Measurements from ENCODE around the gene MGAT5B. TPM values are rescaled to one million over a fixed set of nuclear protein-coding genes. Genes with fewer than 3 reads are reported as not detected.

Gene MGAT5B
- total and polyA plus RNA-seq, 9 of the 15 experiments (the other 6 are each of a cell fraction or from before 2014, with no cell fraction given): 0.09 to 0.43 (median 0.18) TPM; not detected in 4

- Histone ChIP-seq H2AFZ (ENCODE audit: low read depth, low read length) (no peak overlapping the region), H3K79me2 (ENCODE audit: control insufficient read depth, insufficient read depth, low read length) (no peaks in the 10 kb centered on the region), H3K4me2 (ENCODE audit: insufficient read depth, low read length) (no peak overlapping the region), H3K9me3 (replicated peaks; ENCODE audit: control insufficient read depth, insufficient read depth, low read depth, low read length) (no peaks in the 10 kb centered on the region), H3K27me3 (ENCODE audit: control insufficient read depth in 2 of 2, insufficient read depth in 2 of 2, low read length in 2 of 2) (peaks cover 28 to 63% of the 10 kb centered on the region in 2 experiments), H3K9ac (ENCODE audit: insufficient read depth in 1 of 2, low read depth in 2 of 2, low read length in 2 of 2) (no peak overlapping the region), H3K4me1 (replicated peaks in 1 of 2; ENCODE audit: control insufficient read depth in 2 of 2, insufficient read depth in 2 of 2, low read length in 2 of 2) (no peaks in the 10 kb centered on the region), H4K20me1 (replicated peaks; ENCODE audit: control insufficient read depth, insufficient read depth, low read length) (peaks cover 17% of the 10 kb centered on the region; the same call in 1 of the 2 replicates), H3K9me1 (ENCODE audit: control insufficient read depth, insufficient read depth, low read length) (peaks cover 6% of the 10 kb centered on the region), H3K27ac (ENCODE audit: extremely low read depth, low read depth, low read length) (no peak overlapping the region), H3K36me3 (ENCODE audit: control insufficient read depth, insufficient read depth, low read length) (no peaks in the 10 kb centered on the region), H3K4me3 (no peak overlapping the region)
- intact Hi-C loops (cut with micrococcal nuclease): no loop called here
- no peak for DNase-seq (ENCODE audit: extremely low read depth in 1 of 4, low spot score in 3 of 4)
- no TSS peak for BruUV-seq (replicated peaks)
- in situ Hi-C loops (cut with MboI): no loop called here
- ChIA-PET POLR2A (interaction anchor here (0.8 kb wide), 1 partner anchor 10 kb away, joined by 5 read pairs; no protein-coding TSS in a partner anchor), CTCF (ENCODE audit: low intra/inter-chr PET ratio) (interaction anchor here (0.6 kb wide), 1 partner anchor 524 kb away, joined by 3 read pairs; no protein-coding TSS in a partner anchor)
- 2% methylated on average over 13 of the region's 13 CpGs for WGBS (ENCODE audit: insufficient coverage, low coverage, missing lambda C conversion rate)
- TF ChIP-seq SFPQ (IDR thresholded peaks at IDR 0.05; ENCODE audit: low read depth, low read length) (no peak), NRF1 (conservative IDR thresholded peaks at IDR 0.05 in 1 of 2, IDR thresholded peaks at IDR 0.05 in 1 of 2) (peak; percentile 67 to 68)
- ATAC-seq: no peak
- FAIRE-seq: no peak
Measured at GRCh38 chr17:76922967-76923366, 54.8 kb downstream of the MGAT5B start.

DNA sequence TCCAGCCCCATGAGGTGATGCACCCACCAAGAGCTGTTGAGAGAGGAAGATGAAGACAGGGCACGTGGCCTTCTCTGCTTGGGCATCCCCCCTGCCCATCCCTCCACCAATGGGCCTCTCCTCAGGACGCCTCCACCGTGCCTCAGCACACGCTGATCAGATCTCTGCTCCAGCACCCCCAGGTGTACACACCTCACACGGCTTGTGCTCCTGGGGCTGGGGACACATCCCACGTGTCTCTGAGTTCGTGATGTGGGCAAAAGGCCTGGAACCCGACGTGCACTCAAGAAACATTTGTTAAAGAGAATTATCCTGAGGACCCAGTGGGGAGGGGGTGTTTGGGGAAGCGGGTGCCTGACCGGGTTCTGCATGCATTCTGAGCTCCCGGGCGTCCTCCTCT is 55.3 kb downstream of the MGAT5B start:
- Histone ChIP-seq H3K36me3 (ENCODE audit: control insufficient read depth, insufficient read depth, low read length) (no peaks in the 10 kb centered on the region), H3K79me2 (ENCODE audit: control insufficient read depth, insufficient read depth, low read length) (no peaks in the 10 kb centered on the region), H2AFZ (ENCODE audit: low read depth, low read length) (no peak overlapping the region), H3K9ac (ENCODE audit: insufficient read depth in 1 of 2, low read depth in 2 of 2, low read length in 2 of 2) (no peak overlapping the region), H4K20me1 (replicated peaks; ENCODE audit: control insufficient read depth, insufficient read depth, low read length) (peaks cover 12% of the 10 kb centered on the region; the same call in 1 of the 2 replicates), H3K9me1 (ENCODE audit: control insufficient read depth, insufficient read depth, low read length) (peaks cover 6% of the 10 kb centered on the region), H3K9me3 (replicated peaks; ENCODE audit: control insufficient read depth, insufficient read depth, low read depth, low read length) (no peaks in the 10 kb centered on the region), H3K4me2 (ENCODE audit: insufficient read depth, low read length) (no peak overlapping the region), H3K4me1 (replicated peaks in 1 of 2; ENCODE audit: control insufficient read depth in 2 of 2, insufficient read depth in 2 of 2, low read length in 2 of 2) (no peaks in the 10 kb centered on the region), H3K4me3 (no peak overlapping the region), H3K27me3 (ENCODE audit: control insufficient read depth in 2 of 2, insufficient read depth in 2 of 2, low read length in 2 of 2) (peaks cover 24 to 63% of the 10 kb centered on the region in 2 experiments), H3K27ac (ENCODE audit: extremely low read depth, low read depth, low read length) (no peak overlapping the region)
- POLR2A ChIA-PET: interaction anchor here (0.8 to 1.3 kb wide), 2 partner anchors 10 to 11 kb away, joined by 3 to 5 read pairs; no protein-coding TSS in a partner anchor
- intact Hi-C loops (cut with micrococcal nuclease) (no loop called here), in situ Hi-C loops (cut with MboI) (no loop called here)
- ATAC-seq (no peak), FAIRE-seq (no peak), DNase-seq (ENCODE audit: extremely low read depth in 1 of 4, low spot score in 3 of 4) (no peak)
- BruUV-seq (replicated peaks): no TSS peak
- 0% methylated on average over 13 of the region's 13 CpGs for whole genome bisulfite sequencing (ENCODE audit: insufficient coverage, low coverage, missing lambda C conversion rate)
- TF ChIP-seq, protein P1, sequence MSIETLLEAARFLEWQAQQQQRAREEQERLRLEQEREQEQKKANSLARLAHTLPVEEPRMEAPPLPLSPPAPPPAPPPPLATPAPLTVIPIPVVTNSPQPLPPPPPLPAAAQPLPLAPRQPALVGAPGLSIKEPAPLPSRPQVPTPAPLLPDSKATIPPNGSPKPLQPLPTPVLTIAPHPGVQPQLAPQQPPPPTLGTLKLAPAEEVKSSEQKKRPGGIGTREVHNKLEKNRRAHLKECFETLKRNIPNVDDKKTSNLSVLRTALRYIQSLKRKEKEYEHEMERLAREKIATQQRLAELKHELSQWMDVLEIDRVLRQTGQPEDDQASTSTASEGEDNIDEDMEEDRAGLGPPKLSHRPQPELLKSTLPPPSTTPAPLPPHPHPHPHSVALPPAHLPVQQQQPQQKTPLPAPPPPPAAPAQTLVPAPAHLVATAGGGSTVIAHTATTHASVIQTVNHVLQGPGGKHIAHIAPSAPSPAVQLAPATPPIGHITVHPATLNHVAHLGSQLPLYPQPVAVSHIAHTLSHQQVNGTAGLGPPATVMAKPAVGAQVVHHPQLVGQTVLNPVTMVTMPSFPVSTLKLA (conservative IDR thresholded peaks at IDR 0.05): no peak
- TF ChIP-seq MTA3 (IDR thresholded peaks at IDR 0.05; ENCODE audit: borderline replicate concordance): no peak
- TF ChIP-seq NFXL1 (CRISPR knock-in tag; IDR thresholded peaks at IDR 0.05): no peak
- CTCF ChIA-PET (ENCODE audit: low intra/inter-chr PET ratio): no interaction called here
